HG02759 (cell line): ENCODE measurements around the gene CRELD2.

Experiments
- ATAC-seq: cut with Tn5 transposase; IDR thresholded peaks from one replicate; pipeline ENCODE4 v1.9.1; 2021; ENCODE audit warnings: mild to moderate bottlenecking, moderate library complexity; ENCODE audit not compliant: unreplicated experiment

Gene CRELD2

GRCh38 chr22:49955581-49956417 is 37.4 kb downstream of the CRELD2 start:
- no peak for ATAC-seq

DNA sequence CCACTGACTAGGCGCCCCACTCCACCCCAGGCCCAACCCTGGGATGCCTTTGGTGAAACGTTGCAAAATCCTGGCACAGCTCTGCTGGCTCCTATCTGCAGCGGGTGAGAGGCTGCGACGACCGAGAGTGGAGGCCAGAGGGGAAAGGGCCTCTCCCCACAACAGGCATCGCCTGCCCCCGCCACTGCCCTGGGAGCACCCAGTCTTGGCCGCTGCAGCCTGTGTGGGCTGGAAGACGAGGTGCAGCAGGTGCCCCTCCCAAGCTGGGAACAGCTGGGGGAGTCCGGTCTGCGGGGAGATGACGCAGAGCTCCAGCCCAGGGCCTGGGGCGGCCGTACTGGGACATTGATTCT is 38.0 kb downstream of the CRELD2 start:
- no peak for ATAC-seq

- no peak for ATAC-seq
Observed at GRCh38 chr22:49956914-49957825, 38.7 kb downstream of the CRELD2 start.

DNA sequence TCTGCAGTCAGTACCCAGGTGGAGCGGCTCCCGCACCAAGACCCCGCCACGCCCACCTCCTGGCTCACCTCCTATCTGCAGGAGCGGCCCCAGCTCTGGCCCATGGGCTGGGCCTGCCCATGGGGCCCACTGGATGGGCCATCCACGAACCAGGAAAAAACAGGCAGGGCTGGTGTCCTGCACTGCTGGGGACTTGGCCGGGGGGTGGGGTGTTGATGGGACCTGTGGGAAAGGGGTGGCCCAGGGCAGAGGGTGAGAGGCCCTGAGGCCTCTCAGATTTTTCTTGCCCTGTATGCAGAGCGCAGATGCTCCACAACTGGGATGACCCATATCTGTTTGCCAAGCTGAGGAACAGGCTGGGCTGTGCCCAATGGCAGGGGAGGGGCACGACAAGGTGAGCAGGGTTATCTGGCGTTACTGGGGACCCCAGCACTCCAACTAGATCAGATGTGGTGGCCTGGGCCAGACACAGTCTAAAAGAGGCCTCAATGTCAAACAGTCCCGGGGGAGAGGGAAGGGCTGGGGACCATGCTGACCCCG is 39.5 kb downstream of the CRELD2 start:
- no peak for ATAC-seq

GRCh38 chr22:49958366-49958921 is 40.0 kb downstream of the CRELD2 start:
- no peak for ATAC-seq

DNA sequence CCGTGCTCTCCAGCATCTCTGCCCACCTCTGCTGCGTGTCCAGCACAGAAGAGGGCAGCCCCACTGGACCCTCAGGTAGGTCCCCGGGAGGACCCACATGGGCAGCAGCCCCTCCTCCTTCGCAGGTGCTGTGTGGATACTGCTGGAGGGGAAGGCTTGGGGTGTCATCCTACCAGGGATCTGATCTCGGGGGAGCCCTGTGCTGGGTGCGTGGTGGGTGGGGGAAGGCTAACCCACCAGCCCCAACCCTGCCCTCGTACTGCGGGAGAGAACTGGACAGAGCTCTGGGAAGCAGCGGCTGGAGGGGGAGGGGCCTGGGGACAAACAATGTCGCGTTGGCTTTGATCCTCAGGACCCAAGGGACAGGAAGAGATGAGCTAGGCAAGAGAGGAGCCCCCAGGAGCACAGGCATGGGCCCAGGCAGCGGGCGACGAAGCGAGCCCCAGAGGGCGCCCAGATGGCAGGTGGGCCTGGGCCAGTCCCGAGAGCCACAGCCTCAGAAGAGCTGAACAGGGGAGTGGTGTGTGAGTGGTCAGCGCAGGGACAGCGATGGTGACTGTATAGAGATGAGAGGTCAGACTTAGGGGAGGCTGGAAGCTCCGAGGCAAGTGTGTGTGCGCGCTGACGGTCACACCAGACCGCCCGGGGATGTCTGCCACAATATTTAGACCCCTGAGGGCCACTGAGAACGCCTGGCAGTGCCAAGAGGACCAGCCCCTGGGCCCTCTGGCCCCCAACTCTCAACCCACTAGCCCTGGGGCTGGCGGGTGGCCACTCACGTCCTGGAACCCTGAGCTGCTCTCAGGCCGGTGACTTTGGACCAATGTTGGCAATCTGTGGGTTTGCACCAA is 40.7 kb downstream of the CRELD2 start:
- ATAC-seq = no peak

DNA sequence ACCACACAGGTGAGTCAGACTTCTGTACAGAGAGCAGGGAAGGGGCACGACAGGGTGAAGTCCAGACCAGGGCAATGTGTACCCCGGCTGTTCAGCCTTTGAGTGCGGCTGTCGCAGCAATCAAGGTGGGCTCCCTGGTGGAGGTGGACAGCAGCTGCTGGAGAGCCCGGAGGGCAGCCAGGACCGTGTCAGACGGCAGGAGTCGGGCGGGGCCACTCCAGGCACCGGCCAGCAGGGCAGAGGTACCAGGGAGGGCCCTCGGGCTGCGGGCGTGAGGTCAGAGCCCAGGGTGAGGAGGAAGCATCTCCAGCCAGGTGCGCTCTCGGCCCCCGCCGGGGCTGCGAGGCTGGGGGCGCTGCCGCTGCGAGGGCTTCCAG is 41.3 kb downstream of the CRELD2 start:
- peak; percentile 10 for ATAC-seq

GRCh38 chr22:49960159-49961004 is 41.9 kb downstream of the CRELD2 start, which contains the start of gene PIM3:
Gene PIM3, plus strand, starts transcription at chr22:49960772. Its CDS starts 176 bp downstream, at chr22:49960948.
- ATAC-seq = peak; percentile 70

GRCh38 chr22:49961005-49961600 is 42.7 kb downstream of the CRELD2 start:
- peak; percentile 3 for ATAC-seq

- ATAC-seq = no peak
Observed at GRCh38 chr22:49961601-49962011, 43.2 kb downstream of the CRELD2 start.

DNA sequence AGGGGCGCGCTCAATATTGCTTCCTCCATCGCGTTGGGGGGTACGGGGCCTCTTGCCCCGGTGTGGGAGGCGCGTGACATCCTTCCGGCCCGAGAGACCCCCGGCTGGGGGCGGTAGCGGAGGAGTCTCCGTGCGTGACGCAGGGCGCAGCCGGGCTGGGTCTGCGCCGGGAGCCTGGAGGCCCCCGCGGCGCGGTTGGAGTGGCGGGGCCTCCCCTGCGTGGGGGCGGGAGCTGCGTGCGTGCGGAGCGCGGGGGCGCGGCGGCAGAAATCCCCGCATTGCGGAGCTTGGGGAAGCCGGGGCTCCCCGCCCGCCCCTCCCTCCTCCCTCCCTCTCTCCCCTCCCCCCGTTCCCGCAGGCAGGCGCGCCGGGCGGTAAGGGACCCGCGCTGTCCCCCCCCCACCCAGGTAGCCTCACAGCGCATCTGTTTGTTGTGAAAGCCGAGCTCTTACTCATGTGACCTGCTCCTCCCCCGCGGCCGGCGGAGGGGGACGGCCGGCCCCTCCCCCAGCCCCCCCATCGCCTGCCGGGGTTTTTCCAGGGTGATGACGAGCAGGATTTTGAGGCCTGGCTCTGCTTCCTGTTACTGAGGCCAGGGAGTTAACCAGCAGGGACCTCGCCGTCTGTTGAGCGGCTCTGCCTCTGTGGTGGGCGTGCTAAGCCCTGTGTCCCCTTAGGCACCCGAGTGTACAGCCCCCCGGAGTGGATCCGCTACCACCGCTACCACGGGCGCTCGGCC is 43.7 kb downstream of the CRELD2 start:
- no peak for ATAC-seq

GRCh38 chr22:49962751-49963646 is 44.6 kb downstream of the CRELD2 start:
- no peak for ATAC-seq

DNA sequence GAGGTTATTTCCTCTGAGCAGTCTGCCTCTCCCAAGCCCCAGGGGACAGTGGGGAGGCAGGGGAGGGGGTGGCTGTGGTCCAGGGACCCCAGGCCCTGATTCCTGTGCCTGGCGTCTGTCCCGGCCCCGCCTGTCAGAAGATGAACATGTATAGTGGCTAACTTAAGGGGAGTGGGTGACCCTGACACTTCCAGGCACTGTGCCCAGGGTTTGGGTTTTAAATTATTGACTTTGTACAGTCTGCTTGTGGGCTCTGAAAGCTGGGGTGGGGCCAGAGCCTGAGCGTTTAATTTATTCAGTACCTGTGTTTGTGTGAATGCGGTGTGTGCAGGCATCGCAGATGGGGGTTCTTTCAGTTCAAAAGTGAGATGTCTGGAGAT is 45.2 kb downstream of the CRELD2 start:
- ATAC-seq = no peak

- ATAC-seq = no peak
Observed at GRCh38 chr22:49964136-49965090, 46.0 kb downstream of the CRELD2 start.

DNA sequence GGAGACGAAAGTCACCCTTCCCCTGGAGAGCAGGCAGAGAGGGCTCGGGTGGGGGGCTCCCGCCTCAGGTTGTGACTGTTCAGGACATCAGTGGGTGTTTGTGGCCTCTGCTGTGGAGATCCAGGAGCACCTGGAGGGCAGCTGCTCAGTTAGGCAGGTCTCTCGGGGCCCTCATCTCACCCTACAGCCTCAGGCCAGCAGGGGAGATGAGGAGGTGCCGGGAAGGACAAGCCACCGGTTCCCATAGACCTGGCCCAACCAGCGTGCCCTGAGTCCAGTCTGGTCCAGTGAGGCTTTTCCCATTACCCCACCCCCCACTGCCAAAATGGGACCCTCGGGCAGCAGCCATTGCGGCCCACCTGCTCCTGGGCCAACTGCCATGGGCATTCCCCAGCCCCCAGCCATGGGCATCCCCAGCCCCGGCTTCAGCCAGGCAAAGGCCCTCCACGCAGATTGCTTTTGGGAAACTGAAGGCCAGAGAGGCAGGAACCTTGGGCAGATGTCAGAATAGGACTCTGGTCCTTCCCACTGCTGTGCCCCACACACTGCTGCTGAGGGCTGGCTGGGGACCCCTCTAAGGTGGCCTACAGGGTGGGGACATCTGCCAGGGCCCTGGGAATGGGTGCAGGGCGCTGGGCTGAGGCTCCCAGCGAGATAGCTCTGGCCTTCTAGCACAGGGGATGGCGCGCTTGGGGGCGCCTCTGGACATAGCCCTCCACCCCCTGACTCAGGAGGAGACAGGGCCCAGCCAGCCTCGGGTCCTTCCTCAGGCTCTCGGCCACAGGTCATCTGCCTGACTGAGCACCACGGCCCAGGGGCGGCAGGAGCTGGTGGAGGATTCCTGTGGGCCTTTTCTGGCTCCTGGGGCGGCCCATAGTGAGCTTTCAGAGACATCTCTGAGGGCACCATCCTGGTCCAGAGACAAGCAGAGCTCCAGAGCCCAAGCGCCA is 46.9 kb downstream of the CRELD2 start:
- ATAC-seq = no peak
